ENCODE measurements around the gene TTLL3. TPM values are rescaled to one million over a fixed set of nuclear protein-coding genes. Genes with fewer than 3 reads are reported as not detected.

TTLL3 gene
- total RNA-seq, 1 donor, result 34.3 TPM

DNA sequence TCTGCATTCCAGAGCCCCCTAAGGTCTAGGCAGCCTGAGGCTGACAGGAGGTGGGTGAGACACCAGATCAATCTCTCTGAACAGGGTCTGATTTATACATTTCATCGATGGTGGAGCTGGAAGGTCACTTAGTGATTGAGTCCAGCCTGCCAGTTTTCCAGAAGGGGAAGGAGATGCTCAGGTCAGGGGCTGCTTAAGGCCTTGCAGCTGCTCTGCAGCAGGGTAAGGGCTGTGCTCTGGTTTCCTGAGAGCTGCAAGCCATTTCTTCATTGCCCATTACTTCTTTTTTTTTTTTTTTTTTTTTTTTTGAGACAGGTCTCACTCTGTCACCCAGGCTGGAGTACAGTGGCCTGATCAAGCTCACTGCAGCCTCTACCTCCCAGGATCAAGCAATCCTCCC, 28.5 kb upstream of the TTLL3 start:
- TF ChIP-seq, protein P1, sequence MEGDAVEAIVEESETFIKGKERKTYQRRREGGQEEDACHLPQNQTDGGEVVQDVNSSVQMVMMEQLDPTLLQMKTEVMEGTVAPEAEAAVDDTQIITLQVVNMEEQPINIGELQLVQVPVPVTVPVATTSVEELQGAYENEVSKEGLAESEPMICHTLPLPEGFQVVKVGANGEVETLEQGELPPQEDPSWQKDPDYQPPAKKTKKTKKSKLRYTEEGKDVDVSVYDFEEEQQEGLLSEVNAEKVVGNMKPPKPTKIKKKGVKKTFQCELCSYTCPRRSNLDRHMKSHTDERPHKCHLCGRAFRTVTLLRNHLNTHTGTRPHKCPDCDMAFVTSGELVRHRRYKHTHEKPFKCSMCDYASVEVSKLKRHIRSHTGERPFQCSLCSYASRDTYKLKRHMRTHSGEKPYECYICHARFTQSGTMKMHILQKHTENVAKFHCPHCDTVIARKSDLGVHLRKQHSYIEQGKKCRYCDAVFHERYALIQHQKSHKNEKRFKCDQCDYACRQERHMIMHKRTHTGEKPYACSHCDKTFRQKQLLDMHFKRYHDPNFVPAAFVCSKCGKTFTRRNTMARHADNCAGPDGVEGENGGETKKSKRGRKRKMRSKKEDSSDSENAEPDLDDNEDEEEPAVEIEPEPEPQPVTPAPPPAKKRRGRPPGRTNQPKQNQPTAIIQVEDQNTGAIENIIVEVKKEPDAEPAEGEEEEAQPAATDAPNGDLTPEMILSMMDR (IDR thresholded peaks at IDR 0.05; ENCODE audit: insufficient read depth, low read length), result no peak
- no peak overlapping the region for H3K4me3 ChIP-seq (ENCODE audit: low read depth, low read length)

DNA sequence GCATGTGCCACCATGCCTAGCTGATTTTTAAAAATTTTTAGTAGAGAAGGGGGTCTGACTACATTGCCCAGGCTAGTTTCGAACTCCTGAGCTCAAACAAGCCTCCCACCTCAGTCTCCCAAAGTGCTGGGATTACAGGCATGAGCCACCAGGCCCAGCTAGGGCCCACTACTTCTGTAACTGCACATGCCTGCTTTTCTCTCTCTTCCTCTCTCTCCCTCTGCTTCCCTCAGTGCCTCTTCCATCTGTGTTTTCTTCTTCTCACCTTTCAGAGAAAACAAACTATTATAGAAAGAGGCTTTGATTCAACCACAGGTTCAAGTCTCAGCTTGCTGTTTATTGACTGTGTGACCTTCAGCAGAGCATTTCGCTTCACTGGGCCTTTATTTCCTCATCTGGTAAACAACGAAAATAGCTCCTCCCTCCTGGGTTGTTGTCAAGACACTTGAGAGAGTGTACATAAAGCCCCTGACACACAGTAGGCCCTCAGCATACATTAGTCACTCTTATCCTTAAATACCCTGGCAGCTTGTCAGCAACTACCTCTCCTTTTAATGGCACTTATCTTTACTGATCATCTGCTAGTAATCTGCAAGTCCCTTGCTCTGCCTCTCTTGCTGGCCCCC, 28.0 kb upstream of the TTLL3 start:
- TF ChIP-seq, protein P1 (IDR thresholded peaks at IDR 0.05; ENCODE audit: insufficient read depth, low read length), result no peak
- DNase-seq (ENCODE audit: low read depth), result no peak
- H3K4me3 ChIP-seq (ENCODE audit: low read depth, low read length), result no peak overlapping the region

More for the DNA sequence above, 28.5 kb upstream of the TTLL3 start:
- no peak for DNase-seq (ENCODE audit: low read depth)

DNA sequence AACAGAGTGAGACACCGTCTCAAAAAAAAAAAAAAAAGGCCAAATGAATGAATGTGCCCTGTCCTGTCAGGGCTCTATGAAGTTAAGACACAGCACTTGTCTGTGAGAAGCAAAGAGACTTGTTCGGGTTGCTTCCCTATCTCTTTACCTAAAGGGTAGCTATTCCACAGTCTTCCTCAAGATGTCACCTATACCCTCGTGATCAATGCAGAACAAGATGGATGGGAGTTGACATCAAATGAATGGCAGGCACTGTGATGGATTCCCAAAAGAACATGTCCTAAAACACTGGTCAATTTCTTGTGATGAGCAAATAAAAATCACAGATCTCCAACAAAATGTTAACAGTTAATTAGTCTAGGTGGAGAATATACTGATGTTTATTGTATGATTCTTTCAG, 27.3 kb upstream of the TTLL3 start:
- no peak for DNase-seq (ENCODE audit: low read depth)
- TF ChIP-seq, protein P1 (IDR thresholded peaks at IDR 0.05; ENCODE audit: insufficient read depth, low read length), result no peak
- no peak overlapping the region for H3K4me3 ChIP-seq (ENCODE audit: low read depth, low read length)

DNA sequence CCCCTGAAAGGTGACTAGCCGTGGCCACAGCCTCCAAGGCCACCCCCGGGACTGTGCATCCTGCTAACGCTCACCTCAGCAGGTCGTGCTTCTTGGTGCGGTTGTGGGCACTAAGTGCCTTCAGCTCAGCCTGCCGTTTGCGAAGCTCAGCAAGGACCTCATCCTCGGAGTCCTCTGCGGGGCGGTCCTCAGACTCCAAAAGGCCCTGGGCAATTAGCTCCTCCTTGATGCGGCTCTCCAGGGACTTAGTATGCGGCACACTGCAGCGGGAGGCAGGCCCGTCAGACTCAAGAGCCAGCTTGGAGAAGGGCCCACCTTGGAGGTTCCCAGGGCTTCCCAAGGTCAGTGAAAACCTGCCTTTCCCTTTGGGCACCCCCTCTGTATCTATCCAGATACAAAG, 26.1 kb upstream of the TTLL3 start:
- TF ChIP-seq, protein P1 (IDR thresholded peaks at IDR 0.05; ENCODE audit: insufficient read depth, low read length), result no peak
- no peak for DNase-seq (ENCODE audit: low read depth)
- H3K4me3 ChIP-seq (ENCODE audit: low read depth, low read length), result no peak overlapping the region

DNA sequence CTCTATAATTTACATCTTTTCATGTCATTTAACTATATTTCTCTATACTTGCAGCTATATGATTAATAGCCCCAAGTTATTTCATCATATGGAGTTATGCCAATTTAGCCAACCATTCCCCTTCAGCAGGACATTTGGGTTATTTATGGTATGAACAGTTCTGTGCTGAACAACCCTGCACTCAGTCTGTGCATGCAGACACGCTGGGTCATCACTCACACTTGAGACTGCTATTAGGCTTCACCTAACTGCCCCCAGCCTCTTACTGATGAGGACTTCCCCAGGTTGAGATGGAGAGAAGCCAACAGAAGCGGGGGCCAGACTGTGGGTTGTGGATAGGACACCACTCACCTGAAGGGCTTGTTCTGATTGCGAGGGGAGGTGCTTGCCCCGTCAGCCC, 25.1 kb upstream of the TTLL3 start:
- peak; percentile 34 for DNase-seq (ENCODE audit: low read depth)
- TF ChIP-seq, protein P1 (IDR thresholded peaks at IDR 0.05; ENCODE audit: insufficient read depth, low read length), result no peak
- H3K4me3 ChIP-seq (ENCODE audit: low read depth, low read length), result no peak overlapping the region

DNA sequence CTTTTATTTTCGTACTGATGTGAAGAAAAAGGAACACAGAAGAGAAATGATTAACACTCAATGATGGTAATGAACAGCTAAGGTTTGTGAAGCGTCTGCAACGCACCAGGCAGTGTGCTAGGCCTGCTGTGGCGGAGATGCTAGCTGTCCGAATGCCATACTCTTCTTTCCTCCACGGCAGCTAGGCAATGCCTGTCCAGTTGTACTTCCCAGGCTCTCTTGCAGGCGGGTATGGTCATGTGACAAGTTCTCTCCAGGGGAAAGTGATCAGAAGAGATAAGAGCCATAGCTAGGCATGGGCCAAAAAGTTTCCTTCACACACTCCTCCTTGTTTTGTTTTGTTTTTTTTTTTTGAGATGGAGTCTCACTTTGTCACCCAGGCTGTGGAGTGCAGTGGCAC, 24.5 kb upstream of the TTLL3 start:
- no peak overlapping the region for H3K4me3 ChIP-seq (ENCODE audit: low read depth, low read length)
- no peak for DNase-seq (ENCODE audit: low read depth)
- TF ChIP-seq, protein P1 (IDR thresholded peaks at IDR 0.05; ENCODE audit: insufficient read depth, low read length), result no peak

DNA sequence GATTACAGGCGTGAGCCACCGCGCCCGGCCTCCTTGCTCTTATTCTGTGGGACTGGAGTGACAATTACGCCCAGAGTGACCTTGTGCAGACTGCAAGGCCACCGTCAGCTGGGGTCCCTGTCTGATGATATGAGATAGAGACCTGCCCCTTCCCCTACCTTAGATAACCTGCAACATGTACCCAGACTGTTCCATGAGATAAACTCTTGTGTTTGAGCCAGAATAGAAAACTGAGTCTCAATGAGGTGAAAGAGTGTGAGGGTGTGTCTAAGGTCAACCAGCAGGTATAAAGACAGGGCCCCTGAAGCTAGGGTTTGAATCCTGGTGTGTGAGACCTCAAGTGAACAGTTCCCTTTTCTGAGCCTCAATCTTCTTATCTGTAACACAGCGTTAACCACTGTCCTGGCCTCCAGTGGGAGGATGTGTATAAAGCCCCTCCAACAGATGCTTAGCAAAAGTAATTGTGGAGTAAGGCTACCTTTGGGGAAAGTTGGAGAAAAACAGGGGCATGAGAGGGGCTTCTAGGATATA, 23.8 kb upstream of the TTLL3 start:
- no peak overlapping the region for H3K4me3 ChIP-seq (ENCODE audit: low read depth, low read length)
- no peak for DNase-seq (ENCODE audit: low read depth)
- TF ChIP-seq, protein P1 (IDR thresholded peaks at IDR 0.05; ENCODE audit: insufficient read depth, low read length), result no peak
